Activated CD8-positive, alpha-beta memory T cell treated with anti-CD3 and anti-CD28 coated beads, Interleukin-2, amount 10 ng/mL, durations not matched to agents 7 days and 5 days (primary cell): Measurements from ENCODE around the gene AATF. TPM values are rescaled to one million over a fixed set of nuclear protein-coding genes. Genes with fewer than 3 reads are reported as not detected.

Experiments used
- ATAC-seq: fragments of 150-1000 bp; cut with Tn5 transposase; one replicate; pipeline ENCODE4 v1.10.0; 2021; ENCODE audit warnings: moderate library complexity
- CTCF ChIA-PET: fragments of 350-600 bp; sonication (Branson Sonifier 250); formaldehyde crosslinking; loops from one replicate; lab custom pipeline; 2021; ENCODE audit warnings: antibody characterized with exemption; lab: Charles Lee
- DNase-seq: peaks from one replicate; pipeline ENCODE4 v3.0.0-alpha.2; 2020
- H3K27ac Mint-ChIP-seq: one replicate; pipeline ENCODE4 v1.8.0; 2021; ENCODE audit warnings: mild to moderate bottlenecking, mixed read lengths
- H3K27me3 Mint-ChIP-seq: one replicate; pipeline ENCODE4 v1.8.0; 2021; ENCODE audit warnings: mixed read lengths
- H3K36me3 Mint-ChIP-seq: one replicate; pipeline ENCODE4 v1.8.0; 2021; ENCODE audit warnings: mild to moderate bottlenecking, mixed read lengths
- H3K4me1 Mint-ChIP-seq: one replicate; pipeline ENCODE4 v1.8.0; 2021; ENCODE audit warnings: mixed read lengths
- H3K4me3 Mint-ChIP-seq: one replicate; pipeline ENCODE4 v1.8.0; 2021; ENCODE audit warnings: mild to moderate bottlenecking, moderate library complexity, mixed read lengths
- H3K9me3 Mint-ChIP-seq: one replicate; pipeline ENCODE4 v1.8.0; 2022; ENCODE audit warnings: low read depth, mixed read lengths
- total RNA-seq, 2 experiments: library from RNA; stranded (reverse); gene quantifications; one replicate each; pipeline ENCODE4 v1.2.3, GENCODE V29; 2021

Gene AATF
- total RNA-seq, 2 experiments from 2014 or later, result 78.7 to 84.5 TPM

GRCh38 chr17:36941265-36942010 lies 7.3 kb upstream of the AATF start:
- peaks cover 27% of the 10 kb centered on the region for H3K4me1 Mint-ChIP-seq
- no peak for ATAC-seq
- H3K27me3 Mint-ChIP-seq, result peaks cover 86% of the 10 kb centered on the region
- CTCF ChIA-PET, result no interaction called here
- peak overlapping the region; percentile 1 for H3K4me3 Mint-ChIP-seq
- DNase-seq, result no peak
- no peaks in the 10 kb centered on the region for H3K9me3 Mint-ChIP-seq
- H3K27ac Mint-ChIP-seq, result peak overlapping the region; percentile 22
- H3K36me3 Mint-ChIP-seq, result peaks cover 4% of the 10 kb centered on the region

- ATAC-seq, result peak; percentile 26
- peaks cover 4% of the 10 kb centered on the region for H3K36me3 Mint-ChIP-seq
- peaks cover 87% of the 10 kb centered on the region for H3K27me3 Mint-ChIP-seq
- no peaks in the 10 kb centered on the region for H3K9me3 Mint-ChIP-seq
- CTCF ChIA-PET, result no interaction called here
- DNase-seq, result no peak
- peak overlapping the region; percentile 1 for H3K4me3 Mint-ChIP-seq
- peaks cover 25% of the 10 kb centered on the region for H3K4me1 Mint-ChIP-seq
- no peak overlapping the region for H3K27ac Mint-ChIP-seq
Observed at GRCh38 chr17:36942019-36942599, 6.6 kb upstream of the AATF start.

GRCh38 chr17:36942631-36943125 lies 6.1 kb upstream of the AATF start:
- peaks cover 4% of the 10 kb centered on the region for H3K36me3 Mint-ChIP-seq
- no peaks in the 10 kb centered on the region for H3K9me3 Mint-ChIP-seq
- H3K27me3 Mint-ChIP-seq, result peaks cover 87% of the 10 kb centered on the region
- ATAC-seq (no peak), DNase-seq (no peak)
- no peak overlapping the region for H3K4me3 Mint-ChIP-seq
- CTCF ChIA-PET, result no interaction called here
- H3K4me1 Mint-ChIP-seq, result peaks cover 19% of the 10 kb centered on the region
- H3K27ac Mint-ChIP-seq, result no peak overlapping the region

- CTCF ChIA-PET, result no interaction called here
- H3K27ac Mint-ChIP-seq, result peak overlapping the region; percentile 28
- no peak for DNase-seq
Observed at GRCh38 chr17:36943250-36944191, 5.2 kb upstream of the AATF start.

GRCh38 chr17:36944553-36944952 lies 4.2 kb upstream of the AATF start:
- CTCF ChIA-PET, result interaction anchor here (1.1 kb wide), 1 partner anchor 26 kb away, joined by 3 read pairs; no protein-coding TSS in a partner anchor
- DNase-seq, result no peak
- peaks cover 75% of the 10 kb centered on the region for H3K27me3 Mint-ChIP-seq
- peaks cover 4% of the 10 kb centered on the region for H3K36me3 Mint-ChIP-seq
- no peak overlapping the region for H3K4me3 Mint-ChIP-seq
- ATAC-seq, result no peak
- H3K27ac Mint-ChIP-seq, result no peak overlapping the region
- H3K9me3 Mint-ChIP-seq, result no peaks in the 10 kb centered on the region
- H3K4me1 Mint-ChIP-seq, result peaks cover 21% of the 10 kb centered on the region

More at GRCh38 chr17:36943250-36944191, 5.2 kb upstream of the AATF start:
- Mint-ChIP-seq H3K36me3 (peaks cover 3% of the 10 kb centered on the region), H3K4me1 (peaks cover 21% of the 10 kb centered on the region), H3K9me3 (no peaks in the 10 kb centered on the region), H3K4me3 (no peak overlapping the region), H3K27me3 (peaks cover 84% of the 10 kb centered on the region)
- no peak for ATAC-seq

DNA sequence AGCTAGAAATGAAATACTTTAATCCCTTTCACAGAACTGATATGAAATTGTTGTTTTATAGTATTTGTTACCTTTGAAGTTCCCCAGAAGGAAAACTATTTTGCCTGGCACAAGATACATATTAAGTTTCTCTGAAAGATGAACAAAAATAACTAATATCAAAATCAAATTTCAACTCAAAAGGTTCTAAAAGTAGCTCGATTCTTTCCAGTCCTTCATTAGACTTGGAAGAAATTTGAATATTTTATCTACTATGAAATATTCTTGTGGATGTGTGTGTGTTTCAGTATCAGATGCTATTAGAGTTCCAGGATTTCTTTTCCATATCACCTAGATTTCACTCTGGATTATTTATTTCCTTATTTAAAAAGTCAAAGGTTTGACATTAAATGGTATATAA lies 3.6 kb upstream of the AATF start:
- no peaks in the 10 kb centered on the region for H3K9me3 Mint-ChIP-seq
- no peak overlapping the region for H3K27ac Mint-ChIP-seq
- DNase-seq (no peak), ATAC-seq (no peak)
- H3K36me3 Mint-ChIP-seq, result peaks cover 9% of the 10 kb centered on the region
- H3K4me1 Mint-ChIP-seq, result peaks cover 27% of the 10 kb centered on the region
- H3K27me3 Mint-ChIP-seq, result peaks cover 70% of the 10 kb centered on the region
- H3K4me3 Mint-ChIP-seq, result no peak overlapping the region
- CTCF ChIA-PET, result interaction anchor here (0.8 to 1.1 kb wide), 2 partner anchors 10 to 27 kb away, joined by 3 read pairs; no protein-coding TSS in a partner anchor

DNA sequence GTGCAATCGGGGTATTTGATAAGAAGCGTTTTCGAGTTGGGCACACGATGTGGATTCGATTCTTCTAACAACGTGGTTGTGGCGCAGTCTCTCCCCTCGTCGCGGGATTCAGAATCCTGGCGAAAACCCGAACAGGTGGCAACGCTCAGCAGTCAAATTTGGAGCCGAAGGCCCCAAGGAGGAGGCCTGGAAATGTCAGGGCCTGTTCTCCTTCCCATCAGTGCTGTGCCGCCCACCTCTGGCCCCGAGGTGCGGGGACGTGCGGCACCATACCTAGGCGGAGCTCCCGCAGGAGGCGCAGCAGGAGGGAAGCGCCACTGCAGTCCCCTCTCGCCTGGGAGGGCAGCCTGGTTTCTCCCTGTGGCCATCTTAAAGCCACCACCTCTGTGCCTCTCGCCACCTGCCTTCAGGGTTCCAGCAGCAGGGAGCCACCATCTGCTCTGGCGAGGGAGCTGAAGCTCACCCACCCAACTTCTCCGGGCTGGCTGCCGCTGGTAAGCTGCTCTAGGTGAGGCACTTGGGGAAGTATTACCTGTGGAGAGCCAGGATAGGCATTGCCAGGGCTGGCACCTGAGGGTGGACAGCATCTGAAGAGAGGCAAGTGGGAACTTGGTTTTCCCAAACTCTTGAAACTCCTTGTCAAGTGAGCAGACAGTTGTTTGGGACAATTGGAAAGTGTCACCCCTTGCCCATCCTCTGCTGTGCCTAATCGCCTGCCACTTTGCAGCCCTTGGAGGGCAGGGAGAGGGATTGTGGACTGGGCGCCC lies 2.6 kb upstream of the AATF start:
- Mint-ChIP-seq H3K4me3 (no peak overlapping the region), H3K27ac (no peak overlapping the region), H3K9me3 (no peaks in the 10 kb centered on the region), H3K27me3 (peaks cover 60% of the 10 kb centered on the region), H3K36me3 (peaks cover 15% of the 10 kb centered on the region), H3K4me1 (peaks cover 37% of the 10 kb centered on the region)
- CTCF ChIA-PET, result interaction anchor here (0.8 kb wide), 1 partner anchor 11 kb away, joined by 3 read pairs; no protein-coding TSS in a partner anchor
- no peak for ATAC-seq
- no peak for DNase-seq

GRCh38 chr17:36946726-36947091 lies 2.0 kb upstream of the AATF start:
- H3K27me3 Mint-ChIP-seq, result peaks cover 54% of the 10 kb centered on the region
- no peak overlapping the region for H3K27ac Mint-ChIP-seq
- H3K9me3 Mint-ChIP-seq, result no peaks in the 10 kb centered on the region
- CTCF ChIA-PET, result no interaction called here
- peaks cover 17% of the 10 kb centered on the region for H3K36me3 Mint-ChIP-seq
- H3K4me1 Mint-ChIP-seq, result peaks cover 34% of the 10 kb centered on the region
- ATAC-seq (no peak), DNase-seq (no peak)
- no peak overlapping the region for H3K4me3 Mint-ChIP-seq

DNA sequence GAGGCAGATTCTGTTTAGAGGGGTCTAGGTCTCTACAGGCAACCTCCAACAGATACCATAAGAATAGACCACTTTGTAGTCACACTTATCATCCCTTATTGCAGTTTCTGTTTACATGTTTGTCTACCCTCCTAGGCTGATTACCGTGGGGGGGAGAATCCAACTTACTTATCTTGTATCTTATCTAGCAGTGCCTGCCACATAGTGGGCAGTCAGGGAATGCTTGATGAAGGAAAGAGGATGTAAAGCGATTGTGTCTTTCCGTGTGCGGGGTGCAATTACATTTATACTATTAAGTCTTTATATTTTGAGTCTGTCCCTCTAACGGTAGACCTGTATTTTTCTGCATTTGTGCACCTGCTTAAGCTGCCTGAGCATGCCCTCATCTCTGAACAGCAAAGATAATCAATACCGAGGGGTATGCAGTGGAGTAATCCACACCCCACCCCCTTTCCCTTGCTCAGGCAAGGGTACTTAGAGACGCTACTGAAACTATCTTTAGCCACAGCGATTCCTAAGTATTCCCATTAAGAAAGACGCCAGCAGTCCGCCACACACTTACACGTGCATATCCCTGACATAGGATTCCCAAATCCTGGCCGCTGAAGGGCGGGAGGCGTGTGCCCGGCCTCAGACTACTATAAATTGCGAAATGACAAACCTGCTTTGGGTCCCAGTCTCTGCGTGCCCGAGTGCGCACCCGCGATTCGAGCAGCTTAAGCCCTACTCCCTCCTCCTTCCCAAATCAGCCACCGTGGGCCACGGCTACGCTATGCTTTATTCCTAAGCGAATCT lies 635 bp upstream of the AATF start:
- peak; percentile 1 for ATAC-seq
- Mint-ChIP-seq H3K27ac (peak overlapping the region; percentile 95), H3K36me3 (peaks cover 29% of the 10 kb centered on the region), H3K9me3 (no peaks in the 10 kb centered on the region), H3K4me1 (peaks cover 46% of the 10 kb centered on the region), H3K4me3 (peak overlapping the region; percentile 87), H3K27me3 (peaks cover 51% of the 10 kb centered on the region)
- CTCF ChIA-PET, result interaction anchor here (1.0 to 1.5 kb wide), 3 partner anchors 12 to 345 kb away, joined by 3 to 6 read pairs (median 3); no protein-coding TSS in a partner anchor
- no peak for DNase-seq

- CTCF ChIA-PET, result interaction anchor here (0.6 to 1.5 kb wide), 8 partner anchors 10 to 347 kb away, joined by 3 to 7 read pairs (median 3); partner anchors contain the start of gene LHX1
- peaks cover 41% of the 10 kb centered on the region for H3K36me3 Mint-ChIP-seq
Observed at GRCh38 chr17:36949461-36949927, 740 bp downstream of the AATF start.

DNA sequence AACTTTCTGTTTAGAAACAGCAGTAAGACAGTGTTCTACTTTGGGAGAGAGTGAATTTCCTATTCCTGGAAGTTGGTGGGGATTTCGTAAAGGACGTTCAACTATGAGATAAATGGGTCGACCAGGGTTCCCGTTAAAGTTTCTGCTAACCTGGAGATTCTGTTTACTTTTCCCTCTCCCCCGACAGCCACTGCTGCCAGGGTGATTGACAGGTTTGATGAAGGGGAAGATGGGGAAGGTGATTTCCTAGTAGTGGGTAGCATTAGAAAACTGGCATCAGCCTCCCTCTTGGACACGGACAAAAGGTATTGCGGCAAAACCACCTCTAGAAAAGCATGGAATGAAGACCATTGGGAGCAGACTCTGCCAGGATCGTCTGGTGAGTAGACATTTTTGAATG lies 1.3 kb downstream of the AATF start:
- Mint-ChIP-seq H3K36me3 (peaks cover 44% of the 10 kb centered on the region), H3K27me3 (peaks cover 34% of the 10 kb centered on the region), H3K4me3 (peak overlapping the region; percentile 87), H3K9me3 (no peaks in the 10 kb centered on the region), H3K27ac (no peak overlapping the region), H3K4me1 (peaks cover 42% of the 10 kb centered on the region)
- CTCF ChIA-PET, result interaction anchor here (0.9 to 1.5 kb wide), 4 partner anchors 10 to 321 kb away, joined by 3 to 7 read pairs (median 5); partner anchors contain the start of gene LHX1
- ATAC-seq (no peak), DNase-seq (no peak)

More at GRCh38 chr17:36949461-36949927, 740 bp downstream of the AATF start:
- Mint-ChIP-seq H3K27me3 (peaks cover 39% of the 10 kb centered on the region), H3K27ac (peak overlapping the region; percentile 95), H3K9me3 (no peaks in the 10 kb centered on the region), H3K4me1 (peaks cover 42% of the 10 kb centered on the region), H3K4me3 (peak overlapping the region; percentile 87)
- ATAC-seq, result no peak
- no peak for DNase-seq
